CD8-positive, alpha-beta memory T cell (primary cell): ENCODE measurements around the gene SUSD2. TPM values are rescaled to one million over a fixed set of nuclear protein-coding genes. Genes with fewer than 3 reads are reported as not detected.

ENCODE experiments used
- CTCF ChIA-PET: fragments of 350-600 bp; sonication (Branson Sonifier 250); formaldehyde crosslinking; loops from one replicate; lab custom pipeline; 2021; ENCODE audit warnings: antibody characterized with exemption; lab: Charles Lee
- POLR2A ChIA-PET: fragments of 350-600 bp; sonication (Branson Sonifier 250); formaldehyde crosslinking; loops from one replicate; lab custom pipeline; 2021; ENCODE audit warnings: antibody characterized with exemption; lab: Charles Lee
- DNase-seq, 5 donors: peaks; one replicate each; pipeline versions ENCODE4 v3.0.0 to v3.0.0-alpha.2; 2020 to 2022; ENCODE audit warnings: mixed read lengths in 1 of 5
- H3K27ac ChIP-seq: one replicate; pipeline ENCODE4 v1.7.0; 2013; ENCODE audit warnings: low read depth, mild to moderate bottlenecking, low read length, moderate library complexity
- H3K27me3 ChIP-seq: 2 replicates; pipeline ENCODE4 v1.7.0; 2013; ENCODE audit warnings: low read length, mild to moderate bottlenecking; ENCODE audit not compliant: insufficient read depth, poor library complexity, severe bottlenecking
- H3K36me3 ChIP-seq: 2 replicates; pipeline ENCODE4 v1.7.0; 2013; ENCODE audit warnings: mild to moderate bottlenecking, low read length, moderate library complexity; ENCODE audit not compliant: insufficient read depth
- H3K4me1 ChIP-seq: 2 replicates; pipeline ENCODE4 v1.7.0; 2013; ENCODE audit warnings: mild to moderate bottlenecking, low read length, moderate library complexity; ENCODE audit not compliant: insufficient read depth
- H3K4me3 ChIP-seq: 2 replicates; pipeline ENCODE4 v1.7.0; 2013; ENCODE audit warnings: mild to moderate bottlenecking, low read length
- H3K9me3 ChIP-seq: 2 replicates; pipeline ENCODE4 v1.7.0; 2013; ENCODE audit warnings: mild to moderate bottlenecking, low read length
- H3K27ac Mint-ChIP-seq, 8 donors: one replicate each; pipeline ENCODE4 v1.8.0; 2020 to 2021; ENCODE audit warnings: mixed read lengths in 8 of 8, mild to moderate bottlenecking in 6 of 8, inconsistent platforms in 3 of 8, moderate library complexity in 3 of 8
- H3K27me3 Mint-ChIP-seq, 2 donors: one replicate each; pipeline ENCODE4 v1.8.0; 2020 to 2021; ENCODE audit warnings: mixed read lengths in 2 of 2, mild to moderate bottlenecking in 1 of 2, moderate library complexity in 1 of 2
- H3K36me3 Mint-ChIP-seq, 3 donors: one replicate each; pipeline ENCODE4 v1.8.0; 2020 to 2021; ENCODE audit warnings: mixed read lengths in 3 of 3, inconsistent platforms in 1 of 3, mild to moderate bottlenecking in 1 of 3
- H3K4me1 Mint-ChIP-seq, 3 donors: one replicate each; pipeline ENCODE4 v1.8.0; 2020 to 2021; ENCODE audit warnings: mixed read lengths in 3 of 3, inconsistent platforms in 1 of 3, mild to moderate bottlenecking in 1 of 3
- H3K4me3 Mint-ChIP-seq, 7 donors: one replicate each; pipeline ENCODE4 v1.8.0; 2020 to 2021; ENCODE audit warnings: mixed read lengths in 7 of 7, mild to moderate bottlenecking in 6 of 7, moderate library complexity in 4 of 7, inconsistent platforms in 2 of 7
- H3K9me3 Mint-ChIP-seq, 5 donors: one replicate each; pipeline ENCODE4 v1.8.0; 2020 to 2022; ENCODE audit warnings: mixed read lengths in 5 of 5, mild to moderate bottlenecking in 3 of 5, moderate library complexity in 2 of 5, inconsistent platforms in 1 of 5
- polyA plus RNA-seq: library from polyadenylated mRNA; unstranded; fragments of 300-500 nt; fragmentation: Illumina TruSeq; gene quantifications from one replicate; pipeline ENCODE4 v1.2.3, GENCODE V29; 2021
- total RNA-seq, 2 experiments: library from RNA; stranded (reverse); gene quantifications; one replicate each; pipeline ENCODE4 v1.2.3, GENCODE V29; 2021

Gene SUSD2
- total and polyA plus RNA-seq, 3 experiments from 2014 or later, result 0.31 to 0.48 TPM; not detected in 1

GRCh38 chr22:24186892-24187670 lies 5.8 kb downstream of the SUSD2 start:
- Mint-ChIP-seq H3K4me1 (no peaks in the 10 kb centered on the region), H3K27ac (peak overlapping the region in 1 of 8 donors; percentile 68), H3K27me3 (no peaks in the 10 kb centered on the region), H3K9me3 (no peaks in the 10 kb centered on the region), H3K4me3 (no peak overlapping the region), H3K36me3 (no peaks in the 10 kb centered on the region)
- peak in 1 of 5 donors; percentile 41 for DNase-seq
- Histone ChIP-seq H3K27ac (no peak overlapping the region), H3K27me3 (no peaks in the 10 kb centered on the region), H3K4me1 (no peaks in the 10 kb centered on the region), H3K4me3 (no peak overlapping the region), H3K9me3 (no peaks in the 10 kb centered on the region), H3K36me3 (no peaks in the 10 kb centered on the region)
- ChIA-PET CTCF (no interaction called here), POLR2A (no interaction called here)

DNA sequence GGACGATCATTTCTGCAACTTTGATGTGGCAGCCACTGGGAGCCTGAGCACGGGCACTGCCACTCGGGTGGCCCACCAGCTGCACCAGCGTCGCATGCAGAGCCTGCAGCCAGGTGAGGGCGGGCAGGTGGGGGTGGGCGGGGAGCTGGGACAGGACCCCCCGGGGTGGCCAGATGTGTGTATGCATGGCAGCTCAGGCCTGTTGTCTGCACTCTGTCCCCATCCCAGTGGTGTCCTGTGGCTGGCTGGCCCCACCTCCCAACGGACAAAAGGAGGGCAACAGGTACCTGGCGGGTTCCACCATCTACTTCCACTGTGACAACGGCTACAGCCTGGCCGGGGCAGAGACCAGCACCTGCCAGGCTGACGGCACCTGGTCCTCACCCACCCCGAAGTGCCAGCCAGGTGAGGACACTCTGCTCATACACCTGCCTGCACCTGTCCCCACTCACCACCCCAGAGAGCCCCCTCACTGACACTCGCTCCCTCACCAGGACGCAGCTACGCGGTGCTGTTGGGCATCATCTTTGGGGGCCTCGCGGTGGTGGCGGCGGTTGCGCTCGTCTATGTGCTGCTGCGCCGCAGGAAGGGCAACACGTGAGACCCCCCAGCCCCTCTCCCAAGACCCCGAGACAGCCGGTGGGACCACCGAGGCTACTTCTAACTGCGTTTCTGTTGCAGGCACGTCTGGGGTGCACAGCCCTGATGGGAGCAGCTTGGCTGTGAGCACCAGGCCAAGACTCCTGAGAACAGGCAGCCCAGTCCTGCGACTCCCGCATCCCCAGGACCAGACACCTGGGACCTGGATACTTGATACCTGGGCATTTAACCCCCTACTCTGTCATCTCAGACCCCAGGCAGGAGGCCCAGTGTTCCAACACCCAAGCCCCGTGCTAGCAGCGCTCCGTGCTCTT lies 6.7 kb downstream of the SUSD2 start:
- no peaks in the 10 kb centered on the region for H3K9me3 Mint-ChIP-seq
- Histone ChIP-seq H3K36me3 (no peaks in the 10 kb centered on the region), H3K4me3 (no peak overlapping the region), H3K27me3 (no peaks in the 10 kb centered on the region), H3K27ac (no peak overlapping the region), H3K9me3 (no peaks in the 10 kb centered on the region), H3K4me1 (no peaks in the 10 kb centered on the region)
- POLR2A ChIA-PET, result no interaction called here
- DNase-seq, result no peak
- H3K27me3 Mint-ChIP-seq, result no peaks in the 10 kb centered on the region
- CTCF ChIA-PET, result no interaction called here
- no peaks in the 10 kb centered on the region for H3K4me1 Mint-ChIP-seq
- no peaks in the 10 kb centered on the region for H3K36me3 Mint-ChIP-seq
- peak overlapping the region in 2 of 8 donors; percentile 10 to 68 for H3K27ac Mint-ChIP-seq
- H3K4me3 Mint-ChIP-seq, result no peak overlapping the region

DNA sequence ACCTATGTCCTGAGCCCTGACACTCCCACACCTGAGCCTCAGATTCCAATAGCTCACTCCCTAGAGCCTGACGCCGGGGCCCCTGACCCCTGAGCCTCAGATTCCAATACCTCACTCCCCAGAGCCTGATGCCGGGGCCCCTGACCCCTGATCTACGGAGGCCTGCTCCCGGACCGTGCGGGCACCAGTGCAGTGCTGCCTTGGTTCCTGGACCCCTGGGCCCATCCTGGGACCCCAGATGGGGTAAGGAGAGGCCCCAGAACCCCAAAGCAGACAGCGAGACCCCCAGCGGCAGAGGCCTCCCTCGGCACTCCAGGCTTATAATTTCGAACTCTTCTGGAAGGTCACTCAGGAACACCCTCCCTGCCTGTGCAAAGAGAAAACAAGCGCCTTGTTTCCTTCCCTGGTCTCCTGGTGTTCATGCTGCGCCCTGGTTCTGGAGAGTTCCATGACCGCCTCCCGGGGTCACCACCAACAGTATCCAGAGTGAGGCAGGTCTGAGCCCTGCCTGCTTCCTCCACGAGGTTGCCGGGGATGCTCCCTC lies 7.5 kb downstream of the SUSD2 start:
- ChIA-PET POLR2A (no interaction called here), CTCF (interaction anchor here (1.6 kb wide), 1 partner anchor 59 kb away, joined by 6 read pairs; no protein-coding TSS in a partner anchor)
- Histone ChIP-seq H3K4me3 (no peak overlapping the region), H3K4me1 (no peaks in the 10 kb centered on the region), H3K36me3 (no peaks in the 10 kb centered on the region), H3K27ac (no peak overlapping the region), H3K9me3 (no peaks in the 10 kb centered on the region), H3K27me3 (no peaks in the 10 kb centered on the region)
- H3K9me3 Mint-ChIP-seq, result no peaks in the 10 kb centered on the region
- H3K27me3 Mint-ChIP-seq, result no peaks in the 10 kb centered on the region
- H3K27ac Mint-ChIP-seq, result peak overlapping the region in 1 of 8 donors; percentile 35
- DNase-seq, result no peak
- H3K4me1 Mint-ChIP-seq, result no peaks in the 10 kb centered on the region
- no peak overlapping the region for H3K4me3 Mint-ChIP-seq
- H3K36me3 Mint-ChIP-seq, result no peaks in the 10 kb centered on the region

DNA sequence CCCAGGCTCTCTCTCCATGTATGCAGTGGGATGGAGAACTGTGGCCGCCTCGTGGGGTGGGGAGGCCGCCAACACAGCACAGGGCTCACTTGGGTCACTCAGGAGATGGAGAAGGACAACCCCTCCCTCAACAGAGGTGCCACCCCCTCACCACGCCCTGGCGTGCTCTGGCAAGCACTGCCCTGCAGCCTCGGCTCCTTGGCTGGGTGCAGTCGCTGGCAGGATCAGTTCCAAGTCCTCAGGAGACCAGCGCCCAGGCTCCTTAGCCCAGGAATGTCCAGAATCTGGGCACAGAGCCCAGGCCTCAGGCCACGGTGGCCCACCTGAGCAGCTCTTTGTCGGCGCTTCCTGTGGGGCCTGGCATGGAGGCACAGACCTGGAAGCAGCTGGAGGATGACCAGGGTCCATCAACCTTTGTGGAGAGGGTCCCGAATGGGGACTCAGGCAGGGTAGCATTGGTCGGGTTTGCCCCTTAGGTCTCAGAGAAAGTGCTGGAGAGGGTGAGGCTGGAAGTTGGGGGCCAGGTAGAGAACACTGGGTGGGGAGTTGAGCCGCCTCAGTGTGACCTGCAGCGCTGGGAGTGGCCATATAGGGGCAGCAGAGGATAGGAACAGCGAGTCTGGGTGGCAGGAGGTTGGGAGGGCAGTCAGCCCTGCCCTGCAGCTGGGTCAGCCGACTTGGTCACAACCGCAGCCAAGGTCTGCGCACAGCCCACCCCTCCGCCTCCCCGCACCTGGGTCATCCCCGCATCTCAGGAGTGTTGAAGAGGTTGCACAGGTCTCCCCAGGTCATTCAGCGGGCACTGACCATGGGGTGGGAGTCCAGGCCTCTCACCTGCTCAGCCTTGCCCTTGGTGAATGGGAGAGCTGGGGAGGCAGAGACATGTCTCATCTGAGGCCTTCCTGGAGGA lies 8.2 kb downstream of the SUSD2 start:
- ChIA-PET CTCF (interaction anchor here (1.1 to 1.6 kb wide), 3 partner anchors 10 to 58 kb away, joined by 3 to 6 read pairs (median 3); no protein-coding TSS in a partner anchor), POLR2A (no interaction called here)
- Mint-ChIP-seq H3K4me3 (peak overlapping the region in 1 of 7 donors; percentile 34), H3K4me1 (no peaks in the 10 kb centered on the region), H3K27ac (peak overlapping the region in 1 of 8 donors; percentile 35), H3K27me3 (no peaks in the 10 kb centered on the region), H3K36me3 (no peaks in the 10 kb centered on the region), H3K9me3 (no peaks in the 10 kb centered on the region)
- H3K4me3 ChIP-seq, result no peak overlapping the region
- no peaks in the 10 kb centered on the region for H3K9me3 ChIP-seq
- no peaks in the 10 kb centered on the region for H3K27me3 ChIP-seq
- DNase-seq, result peak in 1 of 5 donors; percentile 32
- no peaks in the 10 kb centered on the region for H3K4me1 ChIP-seq
- H3K36me3 ChIP-seq, result no peaks in the 10 kb centered on the region
- H3K27ac ChIP-seq, result no peak overlapping the region

GRCh38 chr22:24190159-24190540 lies 8.9 kb downstream of the SUSD2 start:
- Mint-ChIP-seq H3K4me1 (no peaks in the 10 kb centered on the region), H3K9me3 (no peaks in the 10 kb centered on the region), H3K4me3 (no peak overlapping the region), H3K27ac (no peak overlapping the region), H3K27me3 (no peaks in the 10 kb centered on the region), H3K36me3 (no peaks in the 10 kb centered on the region)
- no peaks in the 10 kb centered on the region for H3K27me3 ChIP-seq
- no peaks in the 10 kb centered on the region for H3K9me3 ChIP-seq
- ChIA-PET CTCF (interaction anchor here (1.1 to 1.6 kb wide), 3 partner anchors 11 to 57 kb away, joined by 3 to 6 read pairs (median 3); no protein-coding TSS in a partner anchor), POLR2A (no interaction called here)
- H3K36me3 ChIP-seq, result no peaks in the 10 kb centered on the region
- H3K4me1 ChIP-seq, result no peaks in the 10 kb centered on the region
- no peak overlapping the region for H3K4me3 ChIP-seq
- no peak for DNase-seq
- H3K27ac ChIP-seq, result no peak overlapping the region

DNA sequence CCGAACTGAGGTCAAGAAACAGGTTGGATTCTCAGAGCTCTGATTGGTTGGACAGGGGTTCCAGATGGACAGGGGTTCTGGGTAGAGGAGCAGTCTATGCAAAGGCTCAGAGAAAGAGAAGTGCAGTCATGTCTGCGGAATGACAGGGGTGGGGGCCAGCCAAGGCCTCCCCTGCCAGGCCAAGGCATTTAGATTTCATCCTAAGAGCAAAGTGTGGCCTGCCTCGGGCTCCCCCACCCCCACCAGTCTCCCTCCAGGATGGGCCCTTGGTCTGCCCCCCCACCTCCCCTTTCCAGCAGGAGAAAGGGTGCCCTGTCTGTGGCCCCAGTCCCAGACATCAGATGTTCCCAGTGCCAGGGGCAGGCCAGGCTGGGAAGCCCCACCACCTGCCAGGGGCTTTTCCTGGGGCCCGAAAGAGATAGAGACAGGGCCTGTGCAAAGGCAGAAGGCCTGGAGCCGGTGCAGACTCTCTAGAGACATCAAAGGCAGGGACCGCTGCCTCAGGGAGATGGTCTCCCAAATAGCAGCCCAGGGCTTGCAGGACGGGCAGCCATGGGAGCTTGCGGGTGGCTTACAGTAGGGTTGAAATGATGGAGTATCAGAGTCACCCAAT lies 9.4 kb downstream of the SUSD2 start:
- no peaks in the 10 kb centered on the region for H3K36me3 ChIP-seq
- Mint-ChIP-seq H3K27me3 (no peaks in the 10 kb centered on the region), H3K36me3 (no peaks in the 10 kb centered on the region), H3K27ac (peak overlapping the region in 2 of 8 donors; percentile 22 to 23), H3K4me1 (no peaks in the 10 kb centered on the region), H3K4me3 (no peak overlapping the region), H3K9me3 (no peaks in the 10 kb centered on the region)
- no peaks in the 10 kb centered on the region for H3K4me1 ChIP-seq
- no peak overlapping the region for H3K27ac ChIP-seq
- ChIA-PET CTCF (interaction anchor here (1.1 to 1.6 kb wide), 3 partner anchors 11 to 57 kb away, joined by 3 to 6 read pairs (median 3); no protein-coding TSS in a partner anchor), POLR2A (no interaction called here)
- no peaks in the 10 kb centered on the region for H3K9me3 ChIP-seq
- H3K4me3 ChIP-seq, result no peak overlapping the region
- DNase-seq, result no peak
- no peaks in the 10 kb centered on the region for H3K27me3 ChIP-seq

GRCh38 chr22:24191381-24191841 lies 10.1 kb downstream of the SUSD2 start:
- Histone ChIP-seq H3K27me3 (no peaks in the 10 kb centered on the region), H3K4me1 (no peaks in the 10 kb centered on the region), H3K4me3 (no peak overlapping the region), H3K9me3 (no peaks in the 10 kb centered on the region), H3K27ac (no peak overlapping the region), H3K36me3 (no peaks in the 10 kb centered on the region)
- H3K27ac Mint-ChIP-seq, result peak overlapping the region in 1 of 8 donors; percentile 22
- H3K36me3 Mint-ChIP-seq, result no peaks in the 10 kb centered on the region
- H3K27me3 Mint-ChIP-seq, result no peaks in the 10 kb centered on the region
- POLR2A ChIA-PET, result no interaction called here
- H3K4me1 Mint-ChIP-seq, result no peaks in the 10 kb centered on the region
- CTCF ChIA-PET, result no interaction called here
- no peak overlapping the region for H3K4me3 Mint-ChIP-seq
- no peak for DNase-seq
- H3K9me3 Mint-ChIP-seq, result no peaks in the 10 kb centered on the region
